GM23338 (cell line): ENCODE results near the gene ART1. TPM values are rescaled to one million over a fixed set of nuclear protein-coding genes. Genes with fewer than 3 reads are reported as not detected.

Experiments
- ATAC-seq: fragments of 200-7000 bp; cut with Tn5 transposase; 3 replicates; pipeline ENCODE4 v1.9.1; 2020
- DNase-seq: peaks from one replicate; pipeline ENCODE4 v3.0.0-alpha.2; 2015; ENCODE audit warnings: low spot score
- H2AFZ ChIP-seq: fragments of 200-600 bp; sonication (generic); 2 replicates; pipeline ENCODE4 v1.8.0; 2016; ENCODE audit warnings: antibody characterized with exemption, mild to moderate bottlenecking, moderate library complexity
- H3F3A ChIP-seq: fragments of 200-600 bp; sonication (generic); replicated peaks from 2 replicates; pipeline ENCODE4 v1.8.0; 2017; ENCODE audit warnings: antibody characterized with exemption, mixed run types, low read depth
- H3K27ac ChIP-seq: fragments of 200-600 bp; sonication (generic); 2 replicates; pipeline ENCODE4 v1.6.1; 2016; ENCODE audit warnings: low read depth
- H3K27me3 ChIP-seq: fragments of 200-600 bp; sonication (generic); 2 replicates; pipeline ENCODE4 v1.8.0; 2016; ENCODE audit warnings: mild to moderate bottlenecking, mixed run types, moderate library complexity; ENCODE audit not compliant: insufficient read depth
- H3K36me3 ChIP-seq: fragments of 200-600 bp; sonication (generic); 2 replicates; pipeline ENCODE4 v1.8.0; 2016; ENCODE audit warnings: mild to moderate bottlenecking; ENCODE audit not compliant: insufficient read depth
- H3K4me1 ChIP-seq: fragments of 200-600 bp; sonication (generic); 2 replicates; pipeline ENCODE4 v1.8.0; 2016; ENCODE audit warnings: mild to moderate bottlenecking, moderate library complexity; ENCODE audit not compliant: insufficient read depth
- H3K4me2 ChIP-seq: fragments of 200-600 bp; sonication (generic); 2 replicates; pipeline ENCODE4 v1.7.1; 2017; ENCODE audit warnings: mixed run types
- H3K4me3 ChIP-seq: fragments of 200-600 bp; sonication (generic); 2 replicates; pipeline ENCODE4 v1.6.1; 2016; ENCODE audit warnings: mixed run types
- H3K79me2 ChIP-seq: fragments of 200-600 bp; sonication (generic); replicated peaks from 2 replicates; pipeline ENCODE4 v1.8.0; 2017; ENCODE audit warnings: mild to moderate bottlenecking; ENCODE audit not compliant: insufficient read depth
- H3K9me2 ChIP-seq: fragments of 200-600 bp; sonication (generic); 2 replicates; pipeline ENCODE4 v1.8.0; 2017; ENCODE audit not compliant: insufficient read depth
- H4K20me1 ChIP-seq: fragments of 200-600 bp; sonication (generic); replicated peaks from 2 replicates; pipeline ENCODE4 v1.8.0; 2017; ENCODE audit warnings: mild to moderate bottlenecking; ENCODE audit not compliant: insufficient read depth
- H3K27ac Mint-ChIP-seq: 2 replicates; pipeline ENCODE4 v1.8.0; 2020; ENCODE audit warnings: inconsistent platforms, mild to moderate bottlenecking, moderate library complexity, mixed read lengths
- H3K27me3 Mint-ChIP-seq: 3 replicates; pipeline ENCODE4 v1.8.0; 2022; ENCODE audit warnings: low read depth, mild to moderate bottlenecking, moderate library complexity, mixed read lengths, inconsistent platforms; ENCODE audit not compliant: insufficient read depth, poor library complexity
- H3K36me3 Mint-ChIP-seq: 3 replicates; pipeline ENCODE4 v1.8.0; 2021; ENCODE audit warnings: low read depth, mild to moderate bottlenecking, inconsistent platforms, moderate library complexity, mixed read lengths
- H3K4me1 Mint-ChIP-seq: 3 replicates; pipeline ENCODE4 v1.8.0; 2020; ENCODE audit warnings: mild to moderate bottlenecking, inconsistent platforms, mixed read lengths
- H3K4me3 Mint-ChIP-seq: 3 replicates; pipeline ENCODE4 v1.8.0; 2021; ENCODE audit warnings: moderate library complexity, mild to moderate bottlenecking, inconsistent platforms, mixed read lengths
- H3K9me3 Mint-ChIP-seq: 3 replicates; pipeline ENCODE4 v1.8.0; 2020; ENCODE audit warnings: moderate library complexity, mild to moderate bottlenecking, inconsistent platforms, mixed read lengths
- CREB1 ChIP-seq: fragments of 250-450 bp; sonication (Bioruptor Pico); IDR thresholded peaks from 2 replicates; pipeline ENCODE4 v1.5.0; 2020; ENCODE audit warnings: low read depth, mild to moderate bottlenecking, moderate library complexity
- CTCF ChIP-seq, 2 experiments: fragments of 200-600 bp in 1 of 2; sonication (generic) in 1 of 2; conservative IDR thresholded peaks; 2 replicates each; pipeline versions ENCODE4 v1.5.1 to v1.6.1; 2016 to 2017; ENCODE audit warnings: antibody characterized with exemption in 2 of 2, low read depth in 2 of 2, mild to moderate bottlenecking in 2 of 2, moderate library complexity in 1 of 2
- EZH2 ChIP-seq: fragments of 200-600 bp; sonication (generic); IDR thresholded peaks from one replicate; pipeline ENCODE4 v1.8.0; 2017; ENCODE audit warnings: antibody characterized with exemption, mild to moderate bottlenecking, low read depth; ENCODE audit not compliant: unreplicated experiment
- EZH2phosphoT487 ChIP-seq: fragments of 200-600 bp; sonication (generic); IDR thresholded peaks from one replicate; pipeline ENCODE4 v1.8.1; 2018; ENCODE audit warnings: antibody characterized with exemption; ENCODE audit not compliant: unreplicated experiment
- REST ChIP-seq: IDR thresholded peaks from one replicate; pipeline ENCODE4 v1.6.1; 2018; ENCODE audit warnings: antibody characterized with exemption; ENCODE audit not compliant: unreplicated experiment
- STAT1 ChIP-seq: IDR thresholded peaks from one replicate; pipeline ENCODE4 v1.6.1; 2016; ENCODE audit warnings: antibody characterized with exemption; ENCODE audit not compliant: unreplicated experiment
- ZNF331 ChIP-seq: fragments of 250-450 bp; sonication (Bioruptor Pico); IDR thresholded peaks from 2 replicates; pipeline ENCODE4 v1.5.0; 2020; ENCODE audit warnings: low read depth, mild to moderate bottlenecking, moderate library complexity
- ZNF462 ChIP-seq: fragments of 250-450 bp; sonication (Bioruptor Pico); IDR thresholded peaks from 2 replicates; pipeline ENCODE4 v1.5.0; 2020; ENCODE audit warnings: mild to moderate bottlenecking, moderate library complexity
- polyA plus RNA-seq: library from polyadenylated mRNA; unstranded; fragments of >200 nt; fragmentation: Nextera tagmentation; extraction: Ambion mirVana; gene quantifications from 2 replicates; pipeline ENCODE4 v1.2.1, GENCODE V29; 2016
- total RNA-seq: library from RNA; depleted of rRNA; stranded (reverse); fragments of >200 nt; shearing (Covaris generic); gene quantifications from 2 replicates; pipeline ENCODE4 v1.2.3, GENCODE V29; 2014

Gene ART1
- total and polyA plus RNA-seq, 2 experiments from 2014 or later = not detected

- TF ChIP-seq REST = no peak
Measured at GRCh38 chr11:3674189-3674588, 29.3 kb downstream of the ART1 start (continued).

GRCh38 chr11:3675971-3676370, 31.0 kb downstream of the ART1 start:
- Histone ChIP-seq H3K9me2 (no peaks in the 10 kb centered on the region), H3K36me3 (peaks cover 57% of the 10 kb centered on the region), H3K4me1 (no peaks in the 10 kb centered on the region), H3K27ac (no peak overlapping the region), H3K4me2 (no peak overlapping the region), H3K4me3 (no peak overlapping the region), H2AFZ (no peak overlapping the region), H3K79me2 (no peaks in the 10 kb centered on the region), H4K20me1 (no peaks in the 10 kb centered on the region; the same call in none of the 2 replicates), H3K27me3 (no peaks in the 10 kb centered on the region), H3F3A (0 out of 2 replicates have a peak, but pooled peaks cover 4% of the 10 kb centered on the region)
- H3K27ac Mint-ChIP-seq = no peak overlapping the region
- DNase-seq (no peak), ATAC-seq (no peak)
- H3K9me3 Mint-ChIP-seq = no peaks in the 10 kb centered on the region
- peaks cover 8% of the 10 kb centered on the region; the same call in 2 of the 3 replicates for H3K4me1 Mint-ChIP-seq
- H3K27me3 Mint-ChIP-seq = peaks cover 1% of the 10 kb centered on the region
- H3K4me3 Mint-ChIP-seq = no peak overlapping the region
- TF ChIP-seq EZH2 (no peak), STAT1 (no peak), CREB1 (CRISPR knock-in tag) (no peak), CTCF (conservative IDR thresholded peaks at IDR 0.05; ENCODE audit: low read depth in 2 of 2) (no peak), ZNF462 (CRISPR knock-in tag) (no peak), ZNF331 (CRISPR knock-in tag) (no peak), EZH2phosphoT487 (no peak)
- peaks cover 78% of the 10 kb centered on the region for H3K36me3 Mint-ChIP-seq
